DND-41 (cell line): Measurements from ENCODE around the gene SAMD5.

Experiments used
- EZH2 ChIP-seq: IDR thresholded peaks from 3 replicates; pipeline ENCODE4 v1.6.1; 2012; ENCODE audit warnings: borderline replicate concordance, low read depth, mild to moderate bottlenecking, moderate library complexity, low read length, inconsistent platforms; ENCODE audit not compliant: severe bottlenecking
- TF ChIP-seq, protein P1 (sequence below): IDR thresholded peaks from 2 replicates; pipeline ENCODE4 v1.5.1; 2012; ENCODE audit warnings: borderline replicate concordance, low read length, moderate library complexity, mild to moderate bottlenecking; ENCODE audit not compliant: poor library complexity, severe bottlenecking; ENCODE audit errors: extremely low read depth

DNA sequence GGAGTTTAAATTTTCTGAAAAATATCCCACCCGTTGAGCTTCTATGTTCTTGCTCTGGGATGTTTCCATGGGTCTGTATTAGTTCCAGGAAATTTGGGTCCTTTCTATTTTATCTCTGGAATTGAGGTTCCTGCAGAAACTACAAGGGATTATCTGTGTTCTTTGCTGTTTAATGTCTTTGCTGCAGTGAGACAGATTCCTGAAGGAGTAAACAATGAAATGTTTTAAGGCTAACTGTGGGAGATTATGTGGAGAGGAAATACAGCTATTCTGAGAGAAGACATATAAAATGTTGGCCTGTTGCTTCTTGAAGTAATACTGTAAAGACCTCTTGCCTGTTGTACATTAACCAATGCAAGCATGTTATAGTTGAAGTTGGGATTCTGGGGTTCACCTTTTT, 43.5 kb downstream of the SAMD5 start:
- TF ChIP-seq, protein P1, sequence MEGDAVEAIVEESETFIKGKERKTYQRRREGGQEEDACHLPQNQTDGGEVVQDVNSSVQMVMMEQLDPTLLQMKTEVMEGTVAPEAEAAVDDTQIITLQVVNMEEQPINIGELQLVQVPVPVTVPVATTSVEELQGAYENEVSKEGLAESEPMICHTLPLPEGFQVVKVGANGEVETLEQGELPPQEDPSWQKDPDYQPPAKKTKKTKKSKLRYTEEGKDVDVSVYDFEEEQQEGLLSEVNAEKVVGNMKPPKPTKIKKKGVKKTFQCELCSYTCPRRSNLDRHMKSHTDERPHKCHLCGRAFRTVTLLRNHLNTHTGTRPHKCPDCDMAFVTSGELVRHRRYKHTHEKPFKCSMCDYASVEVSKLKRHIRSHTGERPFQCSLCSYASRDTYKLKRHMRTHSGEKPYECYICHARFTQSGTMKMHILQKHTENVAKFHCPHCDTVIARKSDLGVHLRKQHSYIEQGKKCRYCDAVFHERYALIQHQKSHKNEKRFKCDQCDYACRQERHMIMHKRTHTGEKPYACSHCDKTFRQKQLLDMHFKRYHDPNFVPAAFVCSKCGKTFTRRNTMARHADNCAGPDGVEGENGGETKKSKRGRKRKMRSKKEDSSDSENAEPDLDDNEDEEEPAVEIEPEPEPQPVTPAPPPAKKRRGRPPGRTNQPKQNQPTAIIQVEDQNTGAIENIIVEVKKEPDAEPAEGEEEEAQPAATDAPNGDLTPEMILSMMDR: no peak
- TF ChIP-seq EZH2: no peak
